Stimulated activated CD4-positive, alpha-beta T cell treated with anti-CD3 and anti-CD28 coated beads, TNF-alpha, amount 100 ng/mL, for 1 hour (primary cell): ENCODE data around the gene RAB4A.

Experiments
- DNase-seq, 3 donors: peaks; one replicate each; pipeline ENCODE4 v3.0.0-alpha.2; 2020; ENCODE audit warnings: low read depth in 3 of 3, low spot score in 1 of 3

RAB4A gene

DNA sequence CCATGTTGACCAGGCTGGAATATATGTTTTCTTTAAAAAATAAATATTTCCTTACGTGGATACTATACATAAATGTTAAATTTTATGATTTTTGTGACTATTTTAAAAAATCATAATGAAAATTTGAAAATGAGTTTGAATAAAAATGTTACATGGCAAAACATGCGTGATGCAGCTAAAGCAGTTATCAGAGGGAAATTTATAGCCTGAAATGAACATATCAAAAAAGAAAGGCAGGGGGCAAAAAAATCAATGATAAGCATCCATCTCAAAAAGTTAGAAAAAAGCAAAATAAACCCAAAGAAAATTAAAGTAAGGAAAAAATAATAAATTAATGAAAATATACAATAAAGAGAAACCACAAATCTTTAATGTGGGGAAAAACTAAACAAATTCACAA, 63.4 kb downstream of the RAB4A start:
- DNase-seq, result no peak

- no peak for DNase-seq
These were observed 63.8 kb downstream of the RAB4A start for GRCh38 chr1:229334716-229335115.

DNA sequence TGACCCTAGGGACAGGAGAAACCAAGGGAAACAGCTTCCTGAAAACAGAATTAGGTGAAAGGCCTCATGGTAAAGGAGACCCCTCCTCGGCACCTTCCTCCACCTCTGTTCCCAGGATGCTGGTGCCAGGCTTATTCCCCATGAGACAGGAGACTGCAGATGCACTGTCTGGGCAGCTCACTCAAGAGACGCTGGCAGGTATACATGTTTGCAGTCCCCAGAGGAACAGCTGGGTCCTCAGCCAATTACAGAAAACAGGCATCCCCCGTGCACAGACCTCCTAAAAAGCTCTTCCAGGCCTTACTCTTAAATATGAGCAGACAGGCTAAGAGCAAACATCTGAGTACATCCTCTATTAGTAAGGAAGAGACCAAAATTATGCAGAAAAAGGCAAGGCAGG, 65.4 kb downstream of the RAB4A start:
- no peak for DNase-seq

GRCh38 chr1:229339086-229339485, 68.2 kb downstream of the RAB4A start:
- no peak for DNase-seq

GRCh38 chr1:229339520-229339919, 68.6 kb downstream of the RAB4A start:
- DNase-seq, result no peak

DNA sequence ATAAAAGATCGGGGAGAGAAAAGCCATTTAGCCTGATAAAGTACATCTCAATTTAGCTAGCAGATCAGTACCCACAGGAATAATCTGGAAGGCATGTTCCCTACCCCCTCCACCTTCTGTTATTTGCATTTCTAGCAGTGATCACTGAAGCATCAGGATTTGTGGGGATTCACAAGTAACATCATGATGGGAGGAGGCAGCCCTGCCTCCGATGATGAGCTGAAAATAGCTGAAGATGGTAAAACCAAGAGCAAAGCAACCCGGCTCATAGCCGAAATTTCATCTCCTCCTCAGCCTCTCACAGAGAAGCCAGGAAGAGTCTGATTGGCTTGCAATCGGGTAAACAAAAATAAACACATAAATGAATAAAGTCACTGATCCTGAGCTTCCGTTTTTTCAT, 69.6 kb downstream of the RAB4A start:
- no peak for DNase-seq

DNA sequence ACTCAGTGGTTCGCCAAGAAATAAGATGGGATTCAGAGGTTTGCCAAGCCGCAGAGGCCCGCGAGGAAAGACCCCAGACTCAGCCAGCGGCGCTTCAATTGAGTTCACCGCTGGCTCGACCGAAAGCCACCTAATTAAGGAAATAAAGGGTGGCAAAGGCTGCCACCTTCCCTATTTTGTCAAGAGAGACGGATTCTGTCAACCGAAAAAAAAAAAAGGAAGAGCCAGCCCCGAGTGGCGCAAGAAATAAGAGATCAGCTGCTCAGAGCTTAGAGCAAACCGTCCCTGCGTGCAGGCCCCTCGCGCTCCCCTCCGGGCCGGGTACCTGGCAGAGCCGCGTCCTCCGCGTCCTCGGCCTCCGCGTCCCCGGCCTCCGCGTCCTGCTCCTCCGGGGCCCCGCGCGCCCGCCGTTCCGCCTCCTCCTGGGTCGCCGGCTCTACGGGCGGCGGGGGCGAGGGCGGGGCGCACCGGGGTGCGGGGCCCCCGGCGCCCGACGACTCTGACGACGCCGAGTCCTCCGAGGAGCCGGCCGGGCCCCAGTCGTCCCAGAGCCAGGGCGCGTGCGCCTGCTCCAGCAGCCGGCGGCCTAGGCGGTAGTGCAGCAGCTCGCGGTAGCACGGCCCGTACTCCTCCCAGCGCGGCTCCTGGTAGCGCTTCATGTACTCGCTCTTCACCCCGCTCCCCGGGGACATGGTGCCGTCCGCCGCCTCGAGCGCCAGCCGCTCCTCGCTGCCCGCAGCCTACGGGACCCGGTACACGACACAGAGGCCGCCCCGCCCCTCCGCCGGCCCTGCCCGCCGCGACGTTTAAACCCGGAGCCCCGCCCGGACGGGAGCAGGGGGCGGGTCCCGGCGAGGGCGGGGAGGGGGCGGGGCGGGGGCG, 71.1 kb downstream of the RAB4A start:
- peak; percentile 51 to 70 (median 67) for DNase-seq

- peak in 2 of 3 donors; percentile 22 to 37 for DNase-seq
These were observed 72.0 kb downstream of the RAB4A start, which contains the start of gene CCSAP for GRCh38 chr1:229342656-229343569. TSS of gene CCSAP (minus strand) at chr1:229343047. CDS start at chr1:229342465, 582 bp downstream.

DNA sequence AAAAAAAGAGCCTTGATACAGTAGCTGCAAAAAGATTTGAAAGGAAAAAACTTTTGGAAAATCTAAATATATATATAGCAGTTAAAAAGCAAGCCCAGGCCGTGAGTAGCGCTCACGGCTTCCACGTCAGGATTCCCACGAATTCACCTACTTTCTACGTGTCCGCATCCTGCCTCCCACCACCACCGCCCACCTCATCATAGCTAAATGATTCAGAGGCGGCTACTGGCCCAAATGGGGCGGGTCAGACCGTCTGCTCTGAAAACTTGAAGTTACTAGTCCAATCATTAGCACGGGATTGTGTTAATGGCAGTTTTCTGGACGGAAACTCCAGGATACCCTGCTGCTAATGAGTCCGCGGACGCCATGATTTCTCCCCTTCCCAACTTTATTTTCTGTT, 73.2 kb downstream of the RAB4A start:
- DNase-seq, result no peak

DNA sequence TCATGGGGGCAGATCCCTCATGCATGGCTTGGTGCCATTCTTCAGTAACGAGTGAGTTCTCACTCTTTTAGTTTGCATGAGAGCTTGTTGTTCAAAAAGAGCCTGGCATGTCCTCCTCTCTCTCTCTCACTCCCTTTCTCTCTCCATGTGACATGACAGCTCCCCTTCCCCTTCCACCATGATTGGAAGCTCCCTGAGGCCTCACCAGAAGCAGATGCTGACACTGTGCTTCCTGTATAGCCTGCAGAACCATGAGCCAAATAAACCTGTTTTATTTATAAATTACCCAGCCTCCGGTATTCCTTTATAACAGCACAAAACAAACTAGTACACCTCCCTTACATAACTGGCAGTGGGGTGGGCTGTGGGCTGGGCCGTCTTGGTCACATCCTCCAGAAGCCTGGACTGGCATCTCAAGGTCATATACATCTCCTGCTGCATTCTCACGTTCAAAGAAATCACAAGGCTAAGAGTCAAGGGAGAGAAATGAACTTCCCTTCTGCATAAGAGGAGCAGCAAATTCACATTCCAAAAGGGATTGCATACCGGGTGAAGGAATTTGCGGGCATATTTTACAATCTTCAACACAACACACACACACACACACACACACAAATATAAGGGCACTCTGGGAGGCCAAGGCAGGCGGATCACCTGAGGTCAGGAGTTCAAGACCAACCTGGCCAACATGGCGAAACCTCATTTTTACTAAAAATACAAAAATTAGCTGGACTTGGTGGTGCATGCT, 74.2 kb downstream of the RAB4A start:
- no peak for DNase-seq

DNA sequence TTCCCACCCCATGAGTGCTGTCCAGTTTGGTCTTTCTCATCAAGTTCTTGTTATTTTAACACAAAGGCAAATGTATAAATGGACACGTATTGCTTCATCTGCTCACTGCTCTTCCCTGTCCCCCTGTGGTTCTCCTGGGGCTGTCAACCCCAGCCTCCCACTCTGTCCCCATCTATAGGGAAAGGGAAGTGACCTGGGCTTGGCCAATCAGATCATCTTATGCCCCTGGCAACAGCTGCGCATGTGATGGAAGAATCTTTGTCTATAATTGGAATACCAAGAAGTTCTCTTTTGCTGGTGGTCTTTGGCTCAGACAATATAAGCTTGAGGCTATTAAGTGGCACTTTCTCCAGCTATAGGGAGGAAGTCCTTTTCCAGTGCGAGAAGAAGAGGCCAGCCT, 76.6 kb downstream of the RAB4A start:
- no peak for DNase-seq

DNA sequence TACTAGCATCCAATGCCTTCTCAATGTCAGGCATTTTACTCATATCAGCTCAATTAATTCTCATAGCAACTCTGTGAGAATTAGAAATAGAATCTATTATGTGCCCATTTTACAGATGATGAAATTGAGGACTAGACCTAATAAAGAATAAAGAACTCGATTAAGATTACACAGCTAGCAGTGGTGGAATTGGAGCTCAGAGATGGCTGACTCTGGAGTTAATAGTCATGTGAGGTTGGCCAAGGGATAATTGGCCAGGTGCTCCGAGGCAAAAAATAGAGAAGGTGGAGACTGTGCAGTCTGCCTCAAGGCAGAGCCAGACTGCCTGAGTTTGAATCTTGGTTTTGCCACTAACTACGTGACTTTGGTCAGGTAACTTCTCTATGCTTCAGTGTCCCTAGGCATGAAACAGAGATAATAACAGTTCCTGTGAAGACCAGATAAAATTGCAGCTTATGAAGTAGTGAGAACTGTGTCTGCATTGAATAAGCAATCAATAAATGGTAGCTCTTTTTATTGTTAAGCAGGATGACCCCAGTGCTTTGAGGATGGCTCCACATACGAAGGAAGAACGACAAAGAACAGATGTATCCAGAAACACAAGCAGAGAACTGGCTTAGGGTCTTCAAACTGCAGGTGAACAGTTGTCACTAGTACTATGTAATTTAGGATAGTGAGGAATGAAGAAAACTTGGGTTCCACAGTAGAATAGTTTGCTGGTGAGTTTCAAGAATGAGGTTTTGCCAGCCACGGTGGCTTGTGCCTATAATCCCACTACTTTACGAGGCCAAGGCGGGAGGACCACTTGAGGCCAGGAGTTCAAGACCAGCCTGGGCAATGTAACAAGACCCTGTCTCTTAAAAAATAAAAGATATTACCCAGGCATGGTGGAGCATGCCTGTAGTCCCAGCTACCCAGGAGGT, 78.8 kb downstream of the RAB4A start:
- DNase-seq, result no peak

GRCh38 chr1:229352975-229353374, 82.1 kb downstream of the RAB4A start:
- DNase-seq, result no peak

DNA sequence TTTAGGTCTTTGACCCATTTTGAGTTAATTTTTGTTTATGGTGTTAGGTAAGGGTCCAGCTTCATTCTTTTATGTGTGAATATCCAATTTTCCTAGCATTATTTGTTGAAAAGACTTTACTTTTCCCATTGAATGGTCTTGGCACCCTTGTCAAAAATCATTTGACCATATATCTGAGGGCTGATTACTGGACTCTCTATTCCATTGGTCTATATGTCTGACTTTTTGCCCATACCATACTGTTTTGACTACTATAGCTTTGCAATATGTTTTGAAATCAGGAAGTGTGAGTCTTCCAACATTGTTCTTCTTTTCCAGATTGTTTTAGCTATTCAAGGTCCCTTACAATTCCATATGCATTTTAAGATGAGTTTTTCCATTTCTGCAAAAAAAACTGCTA, 83.3 kb downstream of the RAB4A start:
- no peak for DNase-seq
